Suppressor macrophage treated with lipopolysaccharide for 4 hours (primary cell): ENCODE measurements around the gene SLC8A1.
A peak's percentile ranks its signal among the peaks of the same experiment; 100 is the strongest.

ENCODE experiments used
- DNase-seq: peaks from one replicate; pipeline ENCODE4 v3.0.0-alpha.2; 2020

SLC8A1 gene

DNA sequence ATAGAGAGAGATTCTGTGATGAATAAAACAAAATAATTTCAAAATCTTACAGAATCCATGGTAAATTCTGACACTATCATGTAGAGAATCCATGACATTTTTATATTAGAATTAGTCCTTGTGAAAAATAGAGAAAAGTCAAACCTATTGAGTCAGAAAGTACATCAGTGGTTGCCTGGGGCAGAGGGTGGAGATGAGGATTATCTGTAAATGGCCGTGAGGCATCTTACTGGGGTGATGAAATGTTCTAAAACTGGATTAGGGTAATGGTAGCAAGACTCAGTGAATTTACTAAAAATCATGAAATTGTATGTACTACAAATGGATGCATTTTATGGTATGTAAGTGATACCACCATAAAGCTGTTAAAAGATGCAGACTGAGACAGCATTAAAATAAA lies 323.1 kb downstream of the SLC8A1 start:
- no peak for DNase-seq

GRCh38 chr2:40127890-40128557 lies 323.9 kb downstream of the SLC8A1 start:
- DNase-seq = no peak

DNA sequence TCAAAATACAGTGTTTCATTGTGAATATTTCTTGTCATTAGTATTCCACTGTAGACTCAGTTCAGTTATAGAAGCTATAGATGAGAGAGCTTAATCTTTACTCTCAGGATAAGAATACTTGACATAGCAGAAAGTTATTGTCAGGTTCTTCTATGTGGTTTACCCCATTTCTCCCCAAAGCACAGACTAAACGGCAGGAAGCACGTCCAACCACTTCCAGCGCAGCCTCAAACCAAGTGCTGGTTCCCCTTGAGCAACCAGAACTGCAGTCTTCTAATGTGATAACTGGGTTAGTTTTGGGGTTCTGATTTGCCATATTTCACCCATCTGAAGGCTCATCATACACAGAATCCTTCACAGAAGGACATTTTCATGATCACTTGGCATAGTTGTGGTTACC lies 324.7 kb downstream of the SLC8A1 start:
- DNase-seq = no peak

GRCh38 chr2:40126006-40126405 lies 325.9 kb downstream of the SLC8A1 start:
- DNase-seq = no peak

DNA sequence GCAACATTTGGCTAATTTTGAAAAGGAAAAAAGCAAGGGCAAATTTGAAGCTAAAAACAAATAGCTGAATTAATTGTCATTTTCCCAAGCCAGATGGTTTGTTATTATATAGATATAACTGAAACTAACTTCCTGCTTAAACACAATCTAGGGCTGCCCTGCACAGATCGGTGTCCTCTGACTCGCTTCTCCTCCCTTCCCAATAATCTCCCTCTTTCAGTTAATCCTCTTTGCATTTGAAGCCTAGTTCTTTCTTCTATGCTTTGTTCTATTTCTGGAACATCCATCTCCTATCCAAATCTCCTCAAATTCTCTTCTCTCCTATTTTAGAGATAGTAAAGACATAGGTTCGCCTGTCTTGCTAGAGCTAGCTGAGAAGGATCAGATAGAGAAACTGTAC lies 328.1 kb downstream of the SLC8A1 start:
- DNase-seq = no peak

DNA sequence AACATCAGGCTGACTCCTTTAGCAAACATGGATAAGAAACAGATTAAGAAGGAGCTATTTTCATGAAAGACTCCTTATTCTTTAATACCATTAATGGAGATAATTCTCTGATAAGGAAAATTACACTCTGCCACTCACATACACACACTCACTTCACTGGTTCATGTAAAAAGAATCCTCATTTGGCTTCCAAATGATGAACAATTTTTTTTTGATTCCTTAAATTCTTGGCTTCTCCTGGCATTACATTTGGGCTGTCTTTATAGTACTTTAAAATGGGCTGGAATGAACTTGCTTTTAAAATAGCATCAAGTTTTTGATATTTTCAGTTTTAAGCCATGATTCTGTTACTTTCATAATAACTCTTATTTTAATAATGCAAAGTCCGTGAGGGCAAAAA lies 328.6 kb downstream of the SLC8A1 start:
- DNase-seq = no peak

DNA sequence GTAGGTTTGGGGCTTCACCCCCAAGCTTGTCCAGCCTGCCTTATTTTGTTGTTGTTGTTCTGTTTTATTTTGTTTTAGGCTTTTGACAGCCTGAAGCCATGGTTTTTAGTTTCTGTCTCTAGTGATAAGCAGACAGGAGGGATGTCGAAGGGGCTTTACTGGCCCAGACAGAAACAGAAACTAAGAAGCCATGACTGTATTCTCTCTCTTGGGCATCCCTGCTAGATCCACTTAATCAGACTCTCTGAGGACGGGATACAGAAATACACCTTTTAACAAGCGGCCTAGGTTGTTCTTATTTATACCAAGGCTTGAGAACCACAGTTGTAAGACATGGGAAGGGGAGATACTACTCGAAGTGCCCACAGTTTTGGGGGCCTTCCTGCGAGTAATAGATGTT lies 330.9 kb downstream of the SLC8A1 start:
- no peak for DNase-seq

- DNase-seq = no peak
Measured at GRCh38 chr2:40120026-40120425, 331.9 kb downstream of the SLC8A1 start.

DNA sequence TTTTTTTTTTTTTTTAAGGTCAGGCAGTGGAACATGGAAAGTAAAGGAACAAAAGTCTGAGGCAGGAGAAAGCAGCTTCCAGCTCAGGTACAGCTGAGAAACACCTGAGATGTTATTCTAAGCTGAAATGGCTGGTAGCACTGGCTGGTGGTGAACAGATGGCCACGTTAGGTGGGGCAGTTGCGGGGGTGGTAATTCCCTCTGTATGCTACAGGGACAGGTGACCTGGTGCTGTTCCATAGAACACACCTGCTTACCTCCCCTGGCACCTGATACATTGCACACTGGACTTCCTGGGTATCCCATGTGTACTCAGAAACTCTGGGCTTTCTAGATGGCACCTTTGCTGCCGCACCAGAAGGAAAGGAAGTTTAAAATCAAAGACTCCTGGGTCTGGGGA lies 333.3 kb downstream of the SLC8A1 start:
- DNase-seq = no peak

DNA sequence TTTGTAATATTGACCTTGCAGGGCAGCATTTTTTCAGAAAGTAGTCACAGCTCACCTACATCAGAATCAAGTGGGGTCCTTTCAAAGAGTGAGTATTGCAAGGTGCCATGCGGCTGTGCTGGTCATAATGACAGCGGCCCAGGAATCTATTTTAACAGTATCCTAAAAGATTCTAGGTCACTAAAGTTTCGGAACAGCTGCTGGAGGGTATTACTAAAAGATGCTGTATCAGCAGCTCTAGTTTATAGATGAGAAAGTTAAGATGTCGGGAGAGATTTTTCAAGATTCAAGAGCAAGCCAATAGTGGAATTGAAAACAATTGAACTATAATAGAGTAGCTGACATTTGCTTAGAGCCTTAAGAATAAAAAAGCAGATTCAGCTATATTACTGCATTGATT lies 336.0 kb downstream of the SLC8A1 start:
- DNase-seq = no peak

DNA sequence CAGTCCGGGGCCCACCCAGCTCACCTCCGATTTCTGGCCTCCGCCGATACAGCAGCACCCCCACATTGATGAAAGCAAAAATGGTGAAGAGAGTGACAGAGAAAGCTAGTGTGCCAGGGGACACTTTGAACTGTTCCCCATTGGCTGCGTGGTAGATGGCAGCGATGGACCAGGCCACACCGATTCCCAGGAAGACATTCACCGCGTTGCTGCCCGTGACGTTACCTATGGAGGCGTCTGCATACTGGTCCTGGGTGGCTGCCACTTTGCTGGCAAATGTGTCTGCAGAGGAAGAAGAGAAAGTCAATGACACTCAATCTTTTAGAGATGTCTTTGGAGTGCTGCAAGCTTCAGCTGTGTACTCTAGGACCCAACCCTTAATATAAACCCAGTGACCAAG lies 336.5 kb downstream of the SLC8A1 start:
- DNase-seq = no peak

- DNase-seq = no peak
Measured at GRCh38 chr2:40113997-40114396, 337.9 kb downstream of the SLC8A1 start.

GRCh38 chr2:40113272-40113968 lies 338.5 kb downstream of the SLC8A1 start:
- no peak for DNase-seq

GRCh38 chr2:40109381-40109780 lies 342.5 kb downstream of the SLC8A1 start:
- DNase-seq = no peak

GRCh38 chr2:40108851-40109250 lies 343.0 kb downstream of the SLC8A1 start:
- no peak for DNase-seq

DNA sequence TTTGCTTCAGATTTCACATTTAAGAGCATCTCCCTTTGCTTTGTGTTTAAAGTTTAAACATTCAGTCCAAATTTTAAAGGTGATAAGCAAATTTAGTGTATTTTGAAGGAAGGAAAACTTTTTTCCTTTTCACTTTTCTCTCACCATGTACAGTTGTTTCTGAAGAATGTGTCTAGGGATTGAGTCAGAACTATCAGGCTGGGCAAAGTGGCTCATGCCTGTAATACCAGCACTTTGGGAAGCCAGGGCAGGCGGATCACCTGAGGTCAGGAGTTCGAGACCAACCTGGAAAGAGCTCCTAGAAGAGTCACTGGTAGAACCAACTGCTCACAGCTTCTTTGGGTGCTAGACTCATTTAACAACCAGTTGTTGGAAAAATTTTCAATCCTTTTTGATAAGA lies 345.8 kb downstream of the SLC8A1 start:
- no peak for DNase-seq

DNA sequence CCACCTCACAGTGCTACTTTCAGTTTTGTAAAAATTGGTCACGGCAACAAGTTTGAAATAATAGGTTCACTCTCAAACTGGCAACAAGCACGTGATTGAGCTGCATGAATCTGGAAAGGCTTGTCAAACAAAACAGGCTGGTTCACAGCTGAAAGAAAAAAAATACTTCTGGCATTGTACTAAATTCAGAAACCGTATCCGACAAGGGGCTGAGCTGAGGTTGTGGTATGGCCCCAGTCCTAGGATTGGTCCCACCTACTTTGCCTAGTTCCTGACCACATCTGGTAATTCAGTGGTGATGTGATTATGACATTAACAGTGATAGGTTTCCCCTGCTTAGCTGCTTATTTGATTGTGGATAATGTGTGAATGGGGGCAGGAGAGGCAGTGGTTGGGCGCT lies 346.3 kb downstream of the SLC8A1 start:
- no peak for DNase-seq

DNA sequence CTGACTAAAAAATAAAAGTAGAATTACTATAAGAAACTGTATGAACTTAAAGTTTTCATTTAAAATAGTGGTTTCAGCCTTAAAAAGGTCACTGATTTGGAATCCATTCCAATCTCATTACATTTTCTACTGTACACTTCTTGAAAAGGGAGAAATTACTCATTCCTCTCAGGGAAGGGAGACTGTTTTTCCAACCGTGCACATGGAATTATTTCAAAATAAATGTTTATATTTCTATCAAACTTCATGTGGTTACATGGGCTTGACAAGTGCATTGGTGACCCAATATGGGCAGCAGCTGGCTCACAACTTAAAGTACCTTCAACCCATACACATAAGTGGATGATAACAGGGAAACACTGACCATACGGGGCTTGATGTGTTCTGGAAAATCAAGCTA lies 348.3 kb downstream of the SLC8A1 start:
- no peak for DNase-seq

GRCh38 chr2:40103163-40103562 lies 348.7 kb downstream of the SLC8A1 start:
- no peak for DNase-seq

DNA sequence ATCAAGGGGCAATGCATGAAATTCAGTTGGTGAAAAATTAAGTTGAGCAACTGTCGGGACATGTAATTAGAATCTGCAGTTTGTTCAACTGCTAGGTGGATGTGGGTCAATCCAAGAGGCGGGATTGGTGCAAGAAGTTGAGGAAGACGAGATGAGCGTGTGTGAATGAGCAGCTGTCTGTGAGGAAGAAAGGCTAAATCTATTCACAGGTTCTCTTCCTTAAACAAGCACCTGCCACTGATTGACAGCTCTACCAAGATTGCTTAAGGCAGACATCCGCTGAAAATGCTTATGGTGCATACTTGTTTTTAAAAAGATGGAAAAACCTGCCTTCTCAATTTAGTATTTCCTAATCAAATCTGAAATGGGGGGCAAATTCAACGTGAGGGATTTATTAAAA lies 349.4 kb downstream of the SLC8A1 start:
- no peak for DNase-seq

- peak; percentile 3 for DNase-seq
Measured at GRCh38 chr2:40101131-40101575, 350.7 kb downstream of the SLC8A1 start.

DNA sequence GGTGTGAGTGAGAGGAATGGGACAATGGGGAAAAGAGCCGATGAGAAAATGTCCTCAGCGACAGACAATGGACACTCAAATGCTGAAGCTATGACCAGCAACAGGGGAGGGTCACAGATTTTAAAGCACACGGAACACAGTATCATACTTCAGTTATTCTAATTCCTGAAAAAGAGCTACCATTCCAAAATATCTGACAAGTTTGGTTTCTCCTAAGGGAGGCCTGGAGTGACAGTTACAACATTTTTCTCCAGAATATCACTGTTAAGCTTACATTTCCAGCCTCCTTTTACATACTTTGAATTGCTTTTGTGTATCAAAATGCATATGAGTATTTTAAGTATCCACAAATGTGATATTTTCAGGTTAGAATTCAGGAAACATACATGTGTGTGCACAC lies 351.2 kb downstream of the SLC8A1 start:
- no peak for DNase-seq

DNA sequence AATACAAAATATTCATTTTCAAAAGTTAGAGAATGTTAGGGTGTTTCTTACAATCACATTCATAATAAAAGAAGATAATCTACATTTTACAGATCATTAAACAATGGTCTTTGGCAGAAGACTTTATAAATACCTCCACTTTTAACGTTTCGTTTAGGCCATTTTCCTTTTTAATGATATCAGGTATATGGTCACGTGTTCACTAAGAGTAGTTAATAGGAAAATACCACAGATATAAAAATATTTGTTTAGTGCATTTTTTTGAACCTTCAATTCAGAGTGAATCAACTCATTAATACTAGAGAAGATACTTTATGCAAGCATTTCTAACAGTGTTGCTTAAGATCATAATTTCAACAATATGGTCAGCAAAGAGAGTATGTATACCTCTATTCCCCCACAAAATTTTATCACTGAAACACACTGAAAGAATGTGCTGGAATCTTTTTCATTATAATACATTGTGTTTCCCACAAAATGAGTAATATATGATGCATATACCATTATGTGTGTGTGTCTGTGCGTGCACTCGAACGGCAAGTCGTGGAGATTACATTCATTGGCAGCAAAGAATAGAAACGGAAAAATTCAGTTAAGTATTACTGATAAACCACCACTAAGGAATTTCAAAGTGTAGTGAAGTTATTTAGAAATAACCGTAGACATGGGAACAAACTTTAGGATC lies 353.0 kb downstream of the SLC8A1 start:
- no peak for DNase-seq

- no peak for DNase-seq
Measured at GRCh38 chr2:40097691-40098385, 354.1 kb downstream of the SLC8A1 start.
